Liver (tissue), 9 donors: ENCODE data around the gene EIF4E3. TPM values are rescaled to one million over a fixed set of nuclear protein-coding genes. Genes with fewer than 3 reads are reported as not detected.

Experiments
- DNase-seq: peaks from one replicate; pipeline ENCODE4 v3.0.0-alpha.2; 2017; ENCODE audit warnings: low spot score
- H3K27ac ChIP-seq, 2 donors: one replicate each; pipeline ENCODE4 v1.7.0; 2013; ENCODE audit warnings: inconsistent platforms in 2 of 2, low read length in 2 of 2, control low read depth in 1 of 2, low read depth in 1 of 2, mild to moderate bottlenecking in 1 of 2
- H3K27me3 ChIP-seq, 4 donors: one replicate each; pipeline versions ENCODE4 v1.6.1 to v1.7.0; 2013; ENCODE audit warnings: low read length in 3 of 4, inconsistent platforms in 1 of 4, mild to moderate bottlenecking in 1 of 4, moderate library complexity in 1 of 4; ENCODE audit not compliant: control insufficient read depth in 4 of 4, insufficient read depth in 4 of 4
- H3K36me3 ChIP-seq, 4 donors: one replicate each; pipeline versions ENCODE4 v1.6.1 to v1.7.0; 2013; ENCODE audit warnings: low read length in 3 of 4, mild to moderate bottlenecking in 3 of 4, low read depth in 1 of 4, moderate library complexity in 1 of 4; ENCODE audit not compliant: control insufficient read depth in 4 of 4, insufficient read depth in 3 of 4
- H3K4me1 ChIP-seq, 4 donors: one replicate each; pipeline versions ENCODE4 v1.6.1 to v1.7.0; 2013; ENCODE audit warnings: low read length in 3 of 4, mild to moderate bottlenecking in 3 of 4, moderate library complexity in 1 of 4; ENCODE audit not compliant: control insufficient read depth in 4 of 4, insufficient read depth in 4 of 4
- H3K4me3 ChIP-seq, 3 donors: one replicate each; pipeline versions ENCODE4 v1.6.1 to v1.7.0; 2013; ENCODE audit warnings: low read length in 3 of 3, control low read depth in 1 of 3, low read depth in 1 of 3, mild to moderate bottlenecking in 1 of 3
- H3K9ac ChIP-seq, 2 donors: one replicate each; pipeline ENCODE4 v1.7.0; 2013; ENCODE audit warnings: low read length in 2 of 2, mild to moderate bottlenecking in 2 of 2, moderate library complexity in 2 of 2, control low read depth in 1 of 2, low read depth in 1 of 2
- H3K9me3 ChIP-seq, 4 donors: one replicate each; pipeline versions ENCODE4 v1.6.1 to v1.7.0; 2013; ENCODE audit warnings: low read length in 3 of 4; ENCODE audit not compliant: control insufficient read depth in 4 of 4
- ATF3 ChIP-seq: IDR thresholded peaks from 2 replicates; pipeline ENCODE4 v1.6.1; 2016; ENCODE audit warnings: antibody characterized with exemption
- EGR1 ChIP-seq, 2 donors: IDR thresholded peaks; 2 replicates each; pipeline ENCODE4 v1.6.1; 2016 to 2018; ENCODE audit warnings: antibody characterized with exemption in 2 of 2, low read depth in 2 of 2
- FOXA1 ChIP-seq: IDR thresholded peaks from 2 replicates; pipeline ENCODE4 v1.6.1; 2016; ENCODE audit warnings: antibody characterized with exemption
- HNF4A ChIP-seq, 2 donors: conservative IDR thresholded peaks; 2 replicates each; pipeline ENCODE4 v1.6.1; 2016; ENCODE audit warnings: antibody characterized with exemption in 2 of 2, mild to moderate bottlenecking in 2 of 2
- HNF4G ChIP-seq: IDR thresholded peaks from 2 replicates; pipeline ENCODE4 v1.6.1; 2016; ENCODE audit warnings: antibody characterized with exemption
- JUND ChIP-seq, 2 donors: IDR thresholded peaks; 2 replicates each; pipeline ENCODE4 v1.6.1; 2016; ENCODE audit warnings: antibody characterized with exemption in 2 of 2
- MAX ChIP-seq: IDR thresholded peaks from 2 replicates; pipeline ENCODE4 v1.6.1; 2016; ENCODE audit warnings: antibody characterized with exemption
- NR2F2 ChIP-seq: IDR thresholded peaks from 2 replicates; pipeline ENCODE4 v1.6.1; 2016; ENCODE audit warnings: antibody characterized with exemption
- RAD21 ChIP-seq, 2 donors: IDR thresholded peaks; 2 replicates each; pipeline ENCODE4 v1.6.1; 2016; ENCODE audit warnings: antibody characterized with exemption in 2 of 2, mild to moderate bottlenecking in 2 of 2
- REST ChIP-seq: IDR thresholded peaks from 2 replicates; pipeline ENCODE4 v1.6.1; 2016; ENCODE audit warnings: antibody characterized with exemption, mild to moderate bottlenecking
- RXRA ChIP-seq, 2 donors: IDR thresholded peaks; 2 replicates each; pipeline ENCODE4 v1.6.1; 2017 to 2018; ENCODE audit warnings: antibody characterized with exemption in 2 of 2, mild to moderate bottlenecking in 1 of 2
- SP1 ChIP-seq: IDR thresholded peaks from 2 replicates; pipeline ENCODE4 v1.6.1; 2018; ENCODE audit warnings: antibody characterized with exemption, mild to moderate bottlenecking
- TAF1 ChIP-seq: conservative IDR thresholded peaks from 2 replicates; pipeline ENCODE4 v1.6.1; 2016; ENCODE audit warnings: antibody characterized with exemption, mild to moderate bottlenecking
- YY1 ChIP-seq: IDR thresholded peaks from 2 replicates; pipeline ENCODE4 v1.6.1; 2016; ENCODE audit warnings: antibody characterized with exemption, mild to moderate bottlenecking
- ZBTB33 ChIP-seq: IDR thresholded peaks from 2 replicates; pipeline ENCODE4 v1.6.1; 2016; ENCODE audit warnings: antibody characterized with exemption
- WGBS: extraction: QIAGEN DNeasy Blood & Tissue Kit; methylation state at CpG from one replicate; pipeline ENCODE4 v1.1.7; 2013; 5-methylcytosine and 5-hydroxymethylcytosine counted together
- polyA plus RNA-seq, 2 donors: library from polyadenylated mRNA; stranded (reverse) in 1 of 2; unstranded in 1 of 2; fragments of 200-250 nt in 1 of 2; fragments of >200 nt in 1 of 2; fragmentation: Nextera tagmentation in 1 of 2; extraction: Ambion mirVana in 1 of 2; gene quantifications; one replicate each; pipeline versions ENCODE4 v1.2.1 to v1.2.3, GENCODE V29; 2013 to 2015
- total RNA-seq, 2 donors: library from RNA; depleted of rRNA; stranded (reverse); fragments of >200 nt; gene quantifications; one replicate each; pipeline ENCODE4 v1.2.3, GENCODE V29; 2014
- donor health status: healthy.
- donor health status: healthy.
- donor health status: healthy.
- donor health status: healthy.
- donor health status: healthy.

EIF4E3 gene
- total and polyA plus RNA-seq, 4 donors, result 1.1 to 4.0 (median 2.6) TPM

- TF ChIP-seq REST, result no peak
- TF ChIP-seq EGR1 (IDR thresholded peaks at IDR 0.05; ENCODE audit: low read depth in 2 of 2), result no peak
- TF ChIP-seq YY1, result no peak
- TF ChIP-seq FOXA1, result no peak
Measured at GRCh38 chr3:71671216-71671845, 53.9 kb downstream of the EIF4E3 start (continued).

GRCh38 chr3:71662568-71662967 is 62.6 kb downstream of the EIF4E3 start:
- H3K4me3 ChIP-seq, result no peak overlapping the region
- no peaks in the 10 kb centered on the region for H3K36me3 ChIP-seq
- TF ChIP-seq YY1 (no peak), NR2F2 (no peak), ATF3 (no peak), HNF4A (conservative IDR thresholded peaks at IDR 0.05) (no peak), REST (no peak), JUND (IDR thresholded peaks at IDR 0.05) (no peak), RAD21 (IDR thresholded peaks at IDR 0.05) (no peak), MAX (no peak), HNF4G (no peak), TAF1 (no peak), RXRA (IDR thresholded peaks at IDR 0.05) (no peak), SP1 (no peak)
- H3K27ac ChIP-seq, result no peak overlapping the region
- no peaks in the 10 kb centered on the region for H3K27me3 ChIP-seq
- no peaks in the 10 kb centered on the region for H3K4me1 ChIP-seq
- DNase-seq, result no peak
- WGBS, result 74% methylated on average over 3 of the region's 3 CpGs
- H3K9me3 ChIP-seq, result no peaks in the 10 kb centered on the region
- no peak overlapping the region for H3K9ac ChIP-seq

- no peak for TF ChIP-seq HNF4G
- no peak for TF ChIP-seq RXRA (IDR thresholded peaks at IDR 0.05)
- no peak for TF ChIP-seq ZBTB33
- TF ChIP-seq FOXA1, result no peak
- no peak for TF ChIP-seq TAF1
- TF ChIP-seq RAD21 (IDR thresholded peaks at IDR 0.05), result no peak
- WGBS, result 92% methylated on average over 3 of the region's 3 CpGs
- Histone ChIP-seq H3K4me1 (no peaks in the 10 kb centered on the region), H3K4me3 (no peak overlapping the region), H3K27ac (no peak overlapping the region), H3K27me3 (no peaks in the 10 kb centered on the region), H3K9me3 (no peaks in the 10 kb centered on the region), H3K36me3 (no peaks in the 10 kb centered on the region), H3K9ac (no peak overlapping the region)
- DNase-seq, result no peak
Measured at GRCh38 chr3:71662056-71662455, 63.1 kb downstream of the EIF4E3 start.
